HG03159 (cell line): ENCODE data around the gene NDST3.

Source experiments
- ATAC-seq: cut with Tn5 transposase; IDR thresholded peaks from one replicate; pipeline ENCODE4 v1.9.1; 2021; ENCODE audit warnings: mild to moderate bottlenecking, moderate library complexity; ENCODE audit not compliant: unreplicated experiment

The NDST3 gene

DNA sequence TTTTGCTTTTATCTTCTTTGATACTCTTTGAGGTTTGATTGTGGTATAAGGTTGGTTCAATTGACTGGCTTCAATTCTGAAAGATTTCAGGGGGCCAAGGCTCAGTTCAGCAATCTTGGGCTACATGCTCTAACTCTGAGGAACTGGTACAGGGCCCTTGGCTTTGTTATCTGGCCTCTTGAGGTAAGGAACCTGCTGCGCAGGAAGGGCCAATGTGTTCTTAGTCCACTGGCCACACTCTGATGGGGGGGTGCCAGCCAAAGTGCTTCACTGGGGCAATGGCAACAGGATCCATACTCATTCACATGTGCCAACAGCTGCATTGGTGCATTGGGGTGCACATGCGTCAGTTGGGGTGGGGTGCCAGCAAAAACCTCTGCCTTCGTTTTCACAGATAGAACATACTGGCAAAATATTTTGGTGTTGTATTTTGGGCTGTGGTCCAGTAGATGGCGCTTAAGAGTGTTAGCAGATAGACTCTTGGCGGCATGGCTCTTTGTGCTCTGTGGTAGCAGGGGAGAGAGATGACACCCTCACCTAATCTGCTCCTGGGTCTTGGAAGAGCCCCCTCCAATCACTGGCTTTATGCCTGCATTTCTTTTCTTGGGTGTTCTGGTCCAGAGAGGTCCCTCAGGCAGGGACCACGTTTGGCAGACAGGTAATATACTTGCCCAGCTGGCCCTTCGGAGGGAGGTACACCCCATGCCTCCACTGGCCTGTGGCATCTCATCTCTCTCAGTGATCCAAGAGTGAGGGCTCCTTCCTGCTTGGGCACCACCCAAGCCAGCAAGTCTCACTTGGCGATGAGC, 42.9 kb downstream of the NDST3 start:
- peak; percentile 88 for ATAC-seq

DNA sequence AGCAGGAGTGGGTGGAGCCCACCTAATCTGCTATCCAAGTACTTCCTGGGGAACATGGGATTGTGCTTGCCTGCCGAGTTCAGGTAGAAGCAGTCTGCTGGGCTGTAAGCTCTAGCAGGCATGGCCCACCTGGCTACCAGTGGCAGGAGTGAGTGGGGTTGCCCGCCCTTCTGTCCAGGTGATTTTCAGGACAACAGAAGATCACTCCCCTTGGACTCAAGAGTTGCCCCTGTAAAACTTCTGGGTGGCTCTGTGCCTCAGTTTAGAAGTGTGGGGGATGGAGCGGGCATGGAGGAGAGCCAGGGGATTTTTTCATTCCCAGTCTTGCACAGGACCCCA, 43.5 kb downstream of the NDST3 start:
- peak; percentile 3 for ATAC-seq

DNA sequence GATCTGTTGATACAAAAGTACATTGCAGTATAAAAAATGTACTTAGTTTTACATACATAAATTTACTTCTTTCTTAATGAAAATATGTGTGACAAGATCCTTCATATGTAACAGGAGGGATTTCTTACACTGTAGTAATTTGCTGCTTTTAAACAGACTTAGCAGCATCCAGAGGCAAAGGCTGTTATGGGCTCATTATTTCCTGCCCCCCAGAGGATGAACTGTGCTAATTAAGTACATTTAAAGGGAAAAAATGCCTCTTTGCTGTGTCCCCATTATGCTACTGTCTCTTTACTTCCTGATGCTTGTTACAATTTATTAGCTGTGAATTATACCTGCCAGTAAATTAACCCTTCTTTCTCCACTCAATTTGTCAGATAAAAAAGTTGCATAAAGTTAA, 47.1 kb downstream of the NDST3 start:
- ATAC-seq = no peak

DNA sequence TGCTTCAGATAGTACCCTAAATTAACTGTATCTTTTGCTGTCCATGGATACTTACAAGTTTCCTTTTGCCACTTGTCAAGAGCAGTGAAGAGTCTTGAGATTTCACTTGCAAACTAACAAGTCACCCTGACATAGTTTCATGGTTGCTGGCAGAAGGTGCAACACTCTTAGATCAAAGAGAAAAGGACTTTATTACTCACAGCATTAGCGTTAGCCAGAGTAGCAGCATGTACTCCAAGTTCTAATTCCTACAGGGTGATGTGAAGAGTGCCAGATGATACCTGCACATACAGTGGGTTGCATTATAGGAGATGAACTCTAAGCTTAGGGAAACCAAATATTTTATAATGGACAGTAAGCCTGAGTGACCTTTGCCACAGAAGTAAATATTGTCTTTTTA, 47.9 kb downstream of the NDST3 start:
- ATAC-seq = no peak

DNA sequence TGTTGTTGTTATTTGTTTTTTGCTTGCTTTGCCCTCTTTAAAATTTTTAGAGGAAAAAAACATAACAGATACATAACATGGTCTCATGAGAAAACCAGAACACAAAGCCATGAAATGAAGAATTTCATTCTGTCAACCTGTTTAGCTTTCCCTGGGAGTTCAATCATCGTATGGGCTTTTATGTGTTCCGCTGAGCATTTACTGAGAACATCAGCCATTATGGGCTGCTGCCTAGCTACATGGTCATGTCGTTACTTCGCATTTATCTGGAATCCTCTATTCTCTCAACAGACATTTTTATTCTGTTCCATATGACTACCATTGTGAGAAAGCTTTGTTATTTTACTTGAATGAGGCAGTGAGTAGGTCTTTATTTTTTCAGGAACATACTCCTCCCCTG, 51.4 kb downstream of the NDST3 start:
- ATAC-seq = no peak

DNA sequence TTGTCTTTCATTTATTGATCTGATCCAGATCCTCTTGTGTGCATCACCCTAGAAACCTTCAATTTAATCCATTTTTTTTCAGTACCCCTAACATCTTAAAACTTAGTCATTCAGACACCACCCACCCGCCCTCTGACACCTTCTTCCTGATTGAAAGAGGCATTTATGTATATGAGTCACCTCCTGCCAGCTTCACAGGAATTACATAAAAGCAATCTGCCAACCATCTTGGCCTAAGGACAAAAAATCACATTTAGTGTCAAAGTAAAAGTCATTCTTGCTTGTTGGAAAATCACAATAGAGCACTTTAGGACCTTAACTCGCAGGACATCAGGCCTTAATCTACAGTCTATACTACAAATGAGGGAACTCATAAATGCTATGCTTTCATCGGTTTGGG, 52.1 kb downstream of the NDST3 start:
- ATAC-seq = no peak

DNA sequence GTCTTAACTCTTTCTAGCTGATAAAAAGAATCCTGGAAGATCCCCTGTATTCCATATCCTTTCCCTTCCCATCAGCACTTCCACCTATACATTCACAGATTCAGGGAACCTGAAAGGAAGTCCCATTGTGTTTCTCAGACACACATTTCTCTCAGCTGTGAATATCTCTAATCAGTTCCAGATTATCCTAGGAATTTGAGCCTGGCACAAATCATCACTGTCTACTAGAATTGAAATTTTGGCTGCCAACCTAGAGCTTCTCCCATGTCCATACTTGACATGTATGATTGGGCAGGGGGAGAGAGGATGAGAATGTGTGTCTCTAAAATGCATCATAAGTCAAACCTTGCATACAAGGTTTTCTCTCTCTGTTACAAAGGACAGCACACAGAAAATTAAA, 53.1 kb downstream of the NDST3 start:
- ATAC-seq = no peak

DNA sequence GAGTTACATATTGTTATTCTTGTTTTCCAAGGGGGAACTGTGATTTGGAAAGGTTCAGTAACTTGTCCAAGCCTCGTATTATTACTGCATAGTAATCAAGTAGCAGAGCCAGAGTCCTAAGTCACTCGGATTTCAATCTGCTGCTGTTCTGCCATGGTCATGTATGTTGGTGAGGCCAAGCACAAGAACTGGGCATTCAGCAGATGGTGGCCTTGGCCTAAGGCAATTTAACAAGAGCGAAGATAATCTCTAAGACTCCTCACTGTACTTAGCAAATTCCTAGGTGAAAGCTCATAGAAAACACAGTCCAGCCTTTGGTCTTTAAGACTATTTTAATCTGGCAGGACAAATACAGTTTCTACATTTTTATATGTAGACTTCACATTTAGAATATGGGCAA, 64.8 kb downstream of the NDST3 start:
- no peak for ATAC-seq

DNA sequence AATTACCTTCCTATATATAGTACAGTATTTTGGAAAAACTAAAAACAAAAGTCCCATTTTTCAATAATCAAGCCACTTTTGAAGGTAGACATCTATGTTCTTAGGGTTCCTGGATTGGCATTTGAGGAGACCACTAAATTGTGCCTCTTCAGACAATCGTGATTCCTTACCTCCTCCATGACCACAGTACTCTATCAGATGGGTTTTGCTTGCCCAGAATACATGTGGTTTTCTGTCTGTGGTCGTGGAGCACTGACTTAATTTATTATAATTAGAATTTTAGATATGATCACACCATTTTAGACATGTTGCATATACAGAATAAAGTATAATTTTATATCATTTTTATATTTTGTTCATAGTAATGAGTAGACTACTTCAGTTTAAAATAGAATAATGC, 67.9 kb downstream of the NDST3 start:
- no peak for ATAC-seq

DNA sequence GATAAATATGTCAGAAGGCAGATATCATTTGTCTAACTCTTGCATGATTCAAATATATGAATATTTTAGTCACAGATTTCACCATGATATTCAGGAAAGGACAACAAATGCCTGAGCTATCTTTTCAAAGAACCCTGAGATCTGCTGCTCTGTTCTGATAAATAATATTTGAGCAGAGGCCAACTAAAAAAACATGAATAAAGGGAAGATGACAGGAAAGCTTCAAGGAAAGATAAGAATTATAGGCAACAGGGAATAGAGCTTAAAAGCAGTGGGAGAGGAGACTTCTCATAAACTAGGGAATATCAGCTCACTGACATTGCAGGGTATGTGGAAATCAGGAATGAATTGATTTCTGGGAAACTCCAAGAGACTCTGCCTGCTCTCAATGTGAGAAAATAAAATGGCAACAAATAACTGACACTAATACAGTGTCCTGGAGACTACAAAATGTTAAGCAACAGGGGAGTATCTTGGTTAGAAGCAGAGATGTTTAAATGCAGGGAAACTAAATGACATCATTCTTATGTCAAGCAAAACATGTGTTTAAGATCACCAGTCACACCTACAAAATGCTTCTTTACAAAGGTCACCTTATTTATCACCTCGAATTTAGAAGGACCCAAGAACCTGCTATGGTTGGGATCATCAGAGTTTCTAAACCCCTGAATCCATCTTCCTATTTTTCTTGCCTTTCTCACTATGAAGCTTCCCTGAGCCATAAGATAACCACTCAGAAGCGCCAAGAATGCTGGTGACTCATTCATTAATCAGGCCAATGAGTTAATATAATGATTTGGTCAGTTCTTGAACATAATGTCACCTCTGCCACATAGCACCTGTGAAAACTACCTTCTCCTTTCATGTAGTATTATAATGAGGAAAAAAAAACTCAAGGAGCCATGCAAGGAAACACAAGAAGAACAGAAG, 78.1 kb downstream of the NDST3 start:
- ATAC-seq = no peak

DNA sequence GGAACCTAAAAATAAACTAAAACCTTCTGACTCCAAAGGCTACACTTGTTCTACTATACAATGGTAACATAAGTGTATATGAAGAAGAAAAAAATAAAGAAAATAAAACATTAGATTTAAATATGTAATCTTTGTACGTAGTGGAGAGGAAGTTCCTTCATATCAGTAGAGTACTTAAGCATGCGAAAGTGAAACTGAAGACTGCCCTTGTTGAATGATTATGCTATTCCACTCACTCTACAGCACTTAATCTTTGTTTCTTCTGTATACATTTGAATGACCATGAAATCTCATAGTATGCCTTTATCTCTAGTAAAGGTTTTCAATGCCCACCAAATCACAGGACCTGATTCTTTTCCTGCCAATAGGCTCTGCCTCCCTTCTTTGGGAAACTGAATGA, 78.9 kb downstream of the NDST3 start:
- peak; percentile 89 for ATAC-seq

DNA sequence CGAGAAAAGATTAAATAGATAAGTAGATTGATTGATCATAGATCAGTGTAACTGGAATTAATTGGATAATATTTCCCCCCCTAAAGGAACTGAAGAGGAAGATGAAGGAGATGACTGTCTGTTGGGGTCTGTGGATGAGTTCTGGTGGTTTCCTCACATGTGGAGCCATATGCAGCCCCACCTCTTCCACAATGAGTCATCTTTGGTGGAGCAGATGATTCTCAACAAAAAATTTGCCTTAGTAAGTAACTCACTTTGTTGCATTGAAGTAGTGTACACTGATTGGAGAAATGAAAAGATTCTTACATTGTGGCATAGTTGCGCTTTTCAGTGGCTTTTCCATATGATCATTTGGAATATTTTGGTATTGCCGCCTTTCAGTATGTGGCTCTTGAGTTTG, 80.4 kb downstream of the NDST3 start:
- ATAC-seq = no peak

DNA sequence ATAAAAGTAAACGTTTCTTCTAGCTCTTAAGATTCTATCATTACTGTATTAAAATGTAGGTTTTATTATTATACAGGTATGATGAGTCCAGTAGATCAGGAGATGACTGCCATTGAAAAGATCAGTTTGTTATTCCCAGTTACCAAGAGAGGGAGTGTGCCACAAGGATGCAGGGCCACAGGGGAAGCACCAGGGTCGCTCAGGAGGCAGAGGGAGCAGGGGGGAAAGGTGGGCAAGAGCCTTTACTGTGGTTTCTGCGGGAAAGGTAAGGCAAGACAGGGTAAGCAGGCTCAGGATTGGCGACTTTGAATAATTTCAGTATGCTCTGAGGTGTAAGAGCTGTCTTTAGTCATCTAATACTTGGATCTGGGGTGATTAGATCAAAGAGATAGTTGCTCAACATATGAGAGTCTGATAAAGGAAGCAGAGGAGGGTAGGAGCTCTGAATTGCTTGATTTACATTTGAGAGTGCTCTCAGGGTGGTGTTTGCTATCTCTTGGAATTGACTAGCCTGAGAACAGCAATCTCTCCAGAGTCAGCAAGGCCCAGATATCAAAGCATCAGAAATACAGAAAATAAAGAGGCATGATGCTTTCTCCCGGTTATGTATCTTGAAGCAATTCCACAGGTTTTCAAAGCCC, 86.0 kb downstream of the NDST3 start:
- no peak for ATAC-seq

DNA sequence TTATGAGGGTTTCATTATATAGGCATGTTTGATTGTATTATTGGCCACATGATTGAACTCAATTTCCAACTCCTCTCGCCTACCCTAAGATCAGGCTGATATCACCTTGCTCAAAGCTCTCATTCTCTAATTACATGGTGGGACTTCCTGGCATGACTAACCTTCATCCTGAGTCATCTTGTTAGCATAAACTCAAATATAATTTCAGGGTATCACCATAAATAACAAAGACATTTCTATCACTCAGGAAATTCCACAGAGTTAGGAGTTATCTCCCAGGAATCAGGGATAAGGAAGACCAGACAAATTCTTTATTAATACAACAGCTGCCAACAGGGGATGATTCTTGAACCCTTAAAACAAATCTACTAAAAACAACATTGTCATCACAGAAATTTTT, 90.7 kb downstream of the NDST3 start:
- no peak for ATAC-seq

DNA sequence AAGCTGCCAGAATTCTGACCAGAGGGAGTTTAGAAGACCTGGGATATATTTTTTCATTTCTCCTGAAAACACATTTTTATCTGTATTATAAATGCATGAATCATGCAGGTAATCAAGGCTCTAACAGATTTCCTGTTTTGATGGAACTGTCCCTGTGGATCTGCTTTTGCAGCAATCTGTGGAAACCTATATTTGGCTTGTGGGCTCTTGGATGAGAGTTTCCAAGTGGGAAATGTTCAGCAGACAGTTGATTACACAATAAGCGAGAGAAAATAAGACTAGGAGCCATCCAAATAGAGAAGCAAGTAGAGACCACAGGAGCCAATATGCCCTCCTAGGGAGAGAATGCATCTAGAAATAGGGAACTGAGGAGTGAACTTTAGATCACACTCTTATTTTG, 105.0 kb downstream of the NDST3 start:
- ATAC-seq = no peak

DNA sequence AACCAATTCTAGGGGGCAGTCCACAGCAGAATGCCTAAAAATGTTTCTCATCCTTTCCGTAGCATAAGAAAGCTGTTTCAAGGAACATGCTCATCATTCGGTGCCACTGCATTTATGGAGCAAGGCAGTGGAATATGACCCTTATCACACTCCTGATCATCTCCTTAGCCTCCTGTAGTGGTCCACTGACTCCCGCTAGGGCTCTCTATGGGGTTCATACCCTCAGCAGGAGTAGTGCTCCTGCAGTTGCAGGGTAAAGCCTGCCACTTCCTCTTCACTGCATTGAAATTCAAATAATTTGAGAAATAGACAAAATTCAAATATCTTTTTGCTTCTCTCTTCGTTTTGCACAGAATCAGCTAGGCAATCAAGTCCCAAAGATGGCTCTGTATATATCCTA, 107.0 kb downstream of the NDST3 start:
- no peak for ATAC-seq

DNA sequence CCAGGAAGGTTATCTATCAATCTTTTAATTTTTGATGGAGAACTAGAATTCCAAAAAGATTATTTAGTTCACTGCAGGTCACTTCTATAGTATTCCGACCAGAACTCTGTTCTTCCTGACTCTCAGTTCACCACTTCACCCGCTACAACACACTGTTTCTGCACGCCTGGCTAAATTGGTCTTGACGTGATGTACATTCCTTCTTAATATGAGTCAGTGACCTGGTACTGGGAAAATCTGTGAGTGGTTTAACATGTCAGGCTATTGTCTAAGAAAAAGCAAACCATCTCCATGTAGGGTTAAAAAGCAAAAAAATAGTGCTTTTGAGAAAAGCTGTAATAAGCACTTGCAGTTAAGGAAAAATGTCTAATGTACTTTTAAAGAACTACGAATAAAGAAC, 120.4 kb downstream of the NDST3 start:
- ATAC-seq = no peak

DNA sequence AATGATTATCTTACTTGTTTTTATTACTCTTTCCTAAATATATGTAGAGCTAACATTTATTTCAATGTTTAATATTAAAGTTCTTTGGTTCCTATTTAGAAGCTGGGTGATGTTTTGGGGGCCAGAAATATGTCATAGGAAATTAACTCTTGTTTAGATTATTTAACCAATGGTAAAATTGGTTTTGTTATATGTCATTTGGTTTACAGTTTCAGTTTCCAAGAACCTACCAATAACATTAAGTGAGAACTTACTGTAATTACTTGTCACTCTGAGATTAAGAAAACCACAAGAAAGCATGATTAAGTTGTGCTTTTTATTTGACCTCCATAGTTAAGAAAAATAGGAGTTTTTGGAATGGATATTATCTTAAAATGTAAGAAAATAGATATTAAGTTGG, 121.2 kb downstream of the NDST3 start:
- ATAC-seq = no peak

DNA sequence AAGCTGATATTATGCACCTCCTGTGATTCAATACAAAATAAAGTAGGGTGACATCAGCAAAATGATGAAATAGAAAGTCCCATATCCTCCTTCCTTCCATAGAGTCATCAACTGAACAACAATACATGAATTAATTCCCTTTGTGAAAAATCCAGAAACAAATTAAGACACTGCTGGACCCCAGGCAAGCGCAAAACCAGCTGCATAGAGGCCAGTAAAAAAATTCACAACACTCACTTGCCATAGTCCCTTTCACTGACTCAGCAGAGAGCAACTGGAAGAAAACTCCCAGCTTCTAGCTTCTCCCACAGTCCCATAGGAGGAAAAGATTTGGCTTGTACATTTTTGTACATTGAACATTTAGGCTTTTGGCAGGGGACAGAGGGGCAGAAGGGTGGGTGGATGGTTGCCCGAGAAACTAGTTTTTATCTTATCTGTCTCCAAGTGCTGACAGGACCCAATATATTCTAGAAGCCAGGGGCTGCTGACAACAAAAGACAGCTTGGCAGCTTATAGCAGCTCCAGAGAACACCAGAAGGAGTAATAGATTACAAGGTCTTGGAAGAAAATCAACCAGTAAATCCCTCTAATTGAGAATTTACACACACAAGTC, 124.6 kb downstream of the NDST3 start:
- no peak for ATAC-seq

DNA sequence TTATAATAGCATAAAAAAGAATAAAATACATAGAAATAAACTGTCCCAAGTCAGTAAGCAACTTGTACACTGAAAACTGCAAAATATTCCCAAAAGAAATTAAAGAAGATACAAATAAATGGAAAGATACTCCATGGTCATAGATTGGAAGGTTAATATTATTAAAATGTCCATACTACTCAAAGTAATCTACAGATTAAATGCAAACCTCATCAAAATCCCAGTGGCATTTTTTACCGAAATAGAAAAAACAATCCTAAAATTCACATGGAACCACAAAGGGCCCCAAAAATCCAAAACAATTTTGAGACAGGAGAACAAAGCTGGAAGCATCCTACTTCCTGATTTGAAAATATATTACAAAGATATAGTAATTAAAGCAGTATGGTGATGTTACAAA, 133.0 kb downstream of the NDST3 start:
- no peak for ATAC-seq

DNA sequence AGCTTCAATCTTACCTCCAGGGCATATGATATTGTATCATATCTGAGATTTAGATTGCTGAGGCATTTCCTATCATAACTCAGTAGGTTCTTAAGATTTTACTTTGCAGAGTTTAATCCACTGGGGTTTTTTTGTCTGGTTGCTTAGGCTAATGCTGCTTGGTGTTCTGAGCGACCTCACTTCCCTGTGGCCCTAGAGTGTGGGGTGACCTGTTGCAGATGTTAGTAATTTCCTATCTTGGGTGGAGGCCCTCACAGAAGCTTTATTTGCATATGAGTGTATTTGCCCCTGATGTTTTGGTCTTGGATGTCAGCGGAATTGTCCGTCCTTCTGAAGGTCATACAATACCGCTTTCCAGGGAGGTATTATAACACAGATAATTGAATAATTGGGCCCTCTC, 137.1 kb downstream of the NDST3 start:
- ATAC-seq = no peak
